ENCODE measurements around the gene E2F6. TPM values are rescaled to one million over a fixed set of nuclear protein-coding genes. Genes with fewer than 3 reads are reported as not detected.

E2F6 gene
- total and polyA plus RNA-seq, 2 of the 13 experiments (the other 11 are each of a cell fraction or from before 2014, with no cell fraction given) = 27.3 to 36.0 TPM

DNA sequence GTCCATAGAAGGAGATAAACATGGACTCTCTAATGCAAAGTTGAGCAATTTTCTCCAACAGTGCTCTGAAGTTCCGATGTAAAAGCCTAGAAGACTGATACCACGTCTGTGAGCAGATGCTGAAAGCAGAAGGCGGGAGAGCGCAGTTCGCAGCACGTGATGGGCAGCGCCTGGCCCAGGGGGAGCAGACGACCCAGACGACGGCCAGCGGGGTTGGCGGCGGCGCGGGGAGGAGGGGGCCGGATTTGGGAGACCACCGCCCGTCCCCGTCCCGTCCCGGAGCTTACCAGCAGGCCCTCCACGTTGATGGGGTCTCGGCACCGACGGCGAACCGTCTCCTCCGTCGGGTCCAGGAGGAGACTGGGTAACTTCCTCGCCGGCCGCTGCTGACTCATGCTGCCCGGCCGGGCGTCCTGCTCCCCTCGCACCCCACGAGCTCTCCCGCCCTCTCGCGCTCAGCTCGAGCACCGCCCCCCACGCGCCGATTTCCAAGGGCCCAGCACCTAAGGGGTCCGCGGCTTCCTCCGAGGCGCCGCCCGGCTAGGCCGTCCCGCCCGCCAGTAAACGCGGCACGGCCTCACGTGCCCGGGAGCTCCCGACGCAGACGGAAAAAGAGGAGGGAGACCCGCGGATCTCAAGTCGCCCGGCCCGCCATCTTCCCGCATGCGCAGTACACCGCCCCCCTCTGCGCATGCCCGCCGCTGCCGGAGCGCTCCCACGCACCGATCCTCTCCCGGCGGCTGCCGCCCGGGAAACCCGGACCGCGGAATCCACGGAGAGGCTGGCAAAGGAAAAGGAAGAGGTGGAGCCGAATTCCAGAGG is at the start of gene E2F6 (continued):
- TF ChIP-seq SALL2 (CRISPR knock-in tag; IDR thresholded peaks at IDR 0.05) (peak; percentile 100), ZKSCAN5 (CRISPR knock-in tag; IDR thresholded peaks at IDR 0.05) (no peak), MTA3 (CRISPR knock-in tag; IDR thresholded peaks at IDR 0.05) (no peak), ZBTB38 (CRISPR knock-in tag; IDR thresholded peaks at IDR 0.05) (peak; percentile 97), BORCS8-MEF2B (CRISPR knock-in tag; IDR thresholded peaks at IDR 0.05) (peak; percentile 100), ZNF367 (CRISPR knock-in tag; IDR thresholded peaks at IDR 0.05; ENCODE audit: borderline replicate concordance) (peak; percentile 94), MATR3 (CRISPR knock-in tag; IDR thresholded peaks at IDR 0.05) (no peak), SOX13 (IDR thresholded peaks at IDR 0.05) (no peak), SOX13 (CRISPR knock-in tag; conservative IDR thresholded peaks at IDR 0.05 in 1 of 2, IDR thresholded peaks at IDR 0.05 in 1 of 2) (peak in 1 of 2 experiments; percentile 39; a peak in 1 of 4 replicates), AFF4 (CRISPR knock-in tag; IDR thresholded peaks at IDR 0.05) (0 out of 2 replicates have a peak, but pooled peaks have one; percentile 62), FOXK1 (CRISPR knock-in tag; IDR thresholded peaks at IDR 0.05; ENCODE audit: borderline replicate concordance, low read depth) (peak; percentile 85), ESRRA (CRISPR knock-in tag; IDR thresholded peaks at IDR 0.05; ENCODE audit: low read depth) (peak; percentile 88), ZNF235 (CRISPR knock-in tag; IDR thresholded peaks at IDR 0.05; ENCODE audit: borderline replicate concordance) (peak; percentile 99), STAT5B (CRISPR knock-in tag; IDR thresholded peaks at IDR 0.05) (peak; percentile 68; the same call in 1 of the 2 replicates), ZNF205 (CRISPR knock-in tag; IDR thresholded peaks at IDR 0.05) (peak; percentile 77; the same call in 1 of the 2 replicates), ZNF264 (CRISPR knock-in tag; IDR thresholded peaks at IDR 0.05) (peak; percentile 91), KLF16 (CRISPR knock-in tag; IDR thresholded peaks at IDR 0.05) (peak; percentile 83 to 97; a peak in 3 of 4 replicates)
- TF ChIP-seq, protein P1, sequence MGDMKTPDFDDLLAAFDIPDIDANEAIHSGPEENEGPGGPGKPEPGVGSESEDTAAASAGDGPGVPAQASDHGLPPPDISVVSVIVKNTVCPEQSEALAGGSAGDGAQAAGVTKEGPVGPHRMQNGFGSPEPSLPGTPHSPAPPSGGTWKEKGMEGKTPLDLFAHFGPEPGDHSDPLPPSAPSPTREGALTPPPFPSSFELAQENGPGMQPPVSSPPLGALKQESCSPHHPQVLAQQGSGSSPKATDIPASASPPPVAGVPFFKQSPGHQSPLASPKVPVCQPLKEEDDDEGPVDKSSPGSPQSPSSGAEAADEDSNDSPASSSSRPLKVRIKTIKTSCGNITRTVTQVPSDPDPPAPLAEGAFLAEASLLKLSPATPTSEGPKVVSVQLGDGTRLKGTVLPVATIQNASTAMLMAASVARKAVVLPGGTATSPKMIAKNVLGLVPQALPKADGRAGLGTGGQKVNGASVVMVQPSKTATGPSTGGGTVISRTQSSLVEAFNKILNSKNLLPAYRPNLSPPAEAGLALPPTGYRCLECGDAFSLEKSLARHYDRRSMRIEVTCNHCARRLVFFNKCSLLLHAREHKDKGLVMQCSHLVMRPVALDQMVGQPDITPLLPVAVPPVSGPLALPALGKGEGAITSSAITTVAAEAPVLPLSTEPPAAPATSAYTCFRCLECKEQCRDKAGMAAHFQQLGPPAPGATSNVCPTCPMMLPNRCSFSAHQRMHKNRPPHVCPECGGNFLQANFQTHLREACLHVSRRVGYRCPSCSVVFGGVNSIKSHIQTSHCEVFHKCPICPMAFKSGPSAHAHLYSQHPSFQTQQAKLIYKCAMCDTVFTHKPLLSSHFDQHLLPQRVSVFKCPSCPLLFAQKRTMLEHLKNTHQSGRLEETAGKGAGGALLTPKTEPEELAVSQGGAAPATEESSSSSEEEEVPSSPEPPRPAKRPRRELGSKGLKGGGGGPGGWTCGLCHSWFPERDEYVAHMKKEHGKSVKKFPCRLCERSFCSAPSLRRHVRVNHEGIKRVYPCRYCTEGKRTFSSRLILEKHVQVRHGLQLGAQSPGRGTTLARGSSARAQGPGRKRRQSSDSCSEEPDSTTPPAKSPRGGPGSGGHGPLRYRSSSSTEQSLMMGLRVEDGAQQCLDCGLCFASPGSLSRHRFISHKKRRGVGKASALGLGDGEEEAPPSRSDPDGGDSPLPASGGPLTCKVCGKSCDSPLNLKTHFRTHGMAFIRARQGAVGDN (CRISPR knock-in tag; IDR thresholded peaks at IDR 0.05) = peak; percentile 100
- TF ChIP-seq, protein P2, sequence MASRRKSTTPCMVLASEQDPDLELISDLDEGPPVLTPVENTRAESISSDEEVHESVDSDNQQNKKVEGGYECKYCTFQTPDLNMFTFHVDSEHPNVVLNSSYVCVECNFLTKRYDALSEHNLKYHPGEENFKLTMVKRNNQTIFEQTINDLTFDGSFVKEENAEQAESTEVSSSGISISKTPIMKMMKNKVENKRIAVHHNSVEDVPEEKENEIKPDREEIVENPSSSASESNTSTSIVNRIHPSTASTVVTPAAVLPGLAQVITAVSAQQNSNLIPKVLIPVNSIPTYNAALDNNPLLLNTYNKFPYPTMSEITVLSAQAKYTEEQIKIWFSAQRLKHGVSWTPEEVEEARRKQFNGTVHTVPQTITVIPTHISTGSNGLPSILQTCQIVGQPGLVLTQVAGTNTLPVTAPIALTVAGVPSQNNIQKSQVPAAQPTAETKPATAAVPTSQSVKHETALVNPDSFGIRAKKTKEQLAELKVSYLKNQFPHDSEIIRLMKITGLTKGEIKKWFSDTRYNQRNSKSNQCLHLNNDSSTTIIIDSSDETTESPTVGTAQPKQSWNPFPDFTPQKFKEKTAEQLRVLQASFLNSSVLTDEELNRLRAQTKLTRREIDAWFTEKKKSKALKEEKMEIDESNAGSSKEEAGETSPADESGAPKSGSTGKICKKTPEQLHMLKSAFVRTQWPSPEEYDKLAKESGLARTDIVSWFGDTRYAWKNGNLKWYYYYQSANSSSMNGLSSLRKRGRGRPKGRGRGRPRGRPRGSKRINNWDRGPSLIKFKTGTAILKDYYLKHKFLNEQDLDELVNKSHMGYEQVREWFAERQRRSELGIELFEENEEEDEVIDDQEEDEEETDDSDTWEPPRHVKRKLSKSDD (CRISPR knock-in tag; IDR thresholded peaks at IDR 0.05; ENCODE audit: low read depth) = peak; percentile 97

All from HepG2 (cell line).